RPMI7951 (cell line): Measurements from ENCODE around the gene USH2A. TPM values are rescaled to one million over a fixed set of nuclear protein-coding genes. Genes with fewer than 3 reads are reported as not detected.

Source experiments
- DNase-seq: peaks from one replicate; pipeline ENCODE4 v3.0.0-alpha.2; 2012; ENCODE audit warnings: low read depth
- total RNA-seq: library from RNA; depleted of rRNA; stranded (reverse); fragments of >200 nt; shearing (Covaris generic); gene quantifications from 2 replicates; pipeline ENCODE4 v1.2.3, GENCODE V29; 2014

Gene USH2A
- total RNA-seq, 1 experiment from 2014 or later = under 0.01 TPM

GRCh38 chr1:215717677-215718426 is 705.4 kb downstream of the USH2A start:
- DNase-seq = no peak

DNA sequence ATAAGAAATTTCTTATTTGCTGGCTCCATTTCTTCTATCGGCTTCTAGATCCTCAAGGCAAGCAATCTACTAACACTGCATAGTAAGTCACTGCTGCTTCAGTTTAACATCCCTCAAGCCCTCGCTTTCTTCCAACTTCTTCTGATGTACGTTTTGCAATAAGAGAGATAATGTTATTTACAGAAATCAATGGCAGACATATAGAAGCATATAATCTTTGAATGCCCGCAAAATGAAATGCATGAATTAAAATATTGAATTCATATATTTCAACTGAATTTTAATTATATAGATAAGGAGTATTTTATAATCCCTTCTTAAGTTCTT is 712.4 kb downstream of the USH2A start:
- no peak for DNase-seq

GRCh38 chr1:215710036-215710898 is 713.0 kb downstream of the USH2A start:
- peak; percentile 11 for DNase-seq

DNA sequence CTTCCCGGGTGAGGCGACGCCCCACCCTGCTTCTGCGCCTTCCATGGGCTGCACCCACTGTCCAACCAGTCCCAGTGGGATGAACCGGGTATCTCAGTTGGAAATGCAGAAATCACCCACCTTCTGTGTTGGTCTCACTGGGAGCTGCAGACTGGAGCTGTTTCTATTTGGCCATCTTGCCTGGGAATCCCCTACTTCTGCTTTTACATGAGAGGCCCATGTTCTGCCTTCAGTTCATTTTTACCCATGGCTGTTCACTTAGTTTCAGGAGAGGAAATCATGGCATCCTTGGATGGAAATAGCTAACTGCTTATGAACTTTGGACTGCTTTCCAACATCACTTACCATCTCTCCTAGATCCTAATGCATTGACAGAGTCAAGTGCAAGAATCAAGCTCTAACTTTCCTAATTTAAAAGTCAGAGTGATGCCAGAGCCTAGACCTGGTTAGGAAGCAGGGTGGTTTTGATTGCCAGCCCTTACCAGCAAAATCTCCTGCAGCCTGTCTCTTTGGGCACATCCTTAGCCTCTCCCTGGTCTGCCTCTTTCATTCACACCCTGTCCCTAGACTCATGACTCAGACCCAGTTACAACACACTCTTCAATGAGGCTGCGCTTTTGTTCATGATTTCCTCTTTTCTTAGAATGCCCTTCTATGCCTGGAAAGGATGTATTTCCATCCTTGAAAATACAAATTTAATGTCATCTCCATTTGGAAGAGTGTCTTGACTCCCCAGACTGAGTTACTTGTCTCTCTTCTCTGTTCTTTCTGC is 719.0 kb downstream of the USH2A start:
- no peak for DNase-seq

GRCh38 chr1:215682232-215682631 is 741.0 kb downstream of the USH2A start:
- no peak for DNase-seq

GRCh38 chr1:215681041-215681440 is 742.2 kb downstream of the USH2A start:
- DNase-seq = no peak

- DNase-seq = no peak
Measured at GRCh38 chr1:215679231-215679630, 744.0 kb downstream of the USH2A start.

- DNase-seq = no peak
Measured at GRCh38 chr1:215677112-215677511, 746.1 kb downstream of the USH2A start.

DNA sequence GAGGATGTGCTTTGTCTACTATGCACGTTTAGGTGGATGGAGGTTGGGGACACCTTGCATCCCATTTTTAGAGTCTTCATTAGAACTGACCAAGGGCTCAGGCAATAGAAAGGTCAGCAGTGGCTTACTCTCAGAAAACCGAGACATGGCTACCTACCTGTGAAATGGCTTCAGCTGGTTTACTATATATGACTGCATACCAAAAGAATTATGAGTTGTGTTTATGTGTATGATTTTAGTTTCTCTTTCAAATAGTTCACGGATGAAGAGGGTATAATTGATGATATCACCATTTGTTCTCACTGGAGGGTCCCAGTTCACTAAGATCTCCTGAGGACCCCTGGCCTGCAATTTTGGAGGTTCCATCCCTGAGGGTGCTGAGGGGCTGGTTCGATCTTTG is 749.3 kb downstream of the USH2A start:
- no peak for DNase-seq

- DNase-seq = no peak
Measured at GRCh38 chr1:215672482-215672881, 750.8 kb downstream of the USH2A start.

- no peak for DNase-seq
Measured at GRCh38 chr1:215669806-215670491, 753.3 kb downstream of the USH2A start.

GRCh38 chr1:215667761-215668160 is 755.5 kb downstream of the USH2A start:
- no peak for DNase-seq

GRCh38 chr1:215665215-215665614 is 758.0 kb downstream of the USH2A start:
- DNase-seq = peak; percentile 24

GRCh38 chr1:215661033-215661432 is 762.2 kb downstream of the USH2A start:
- no peak for DNase-seq

DNA sequence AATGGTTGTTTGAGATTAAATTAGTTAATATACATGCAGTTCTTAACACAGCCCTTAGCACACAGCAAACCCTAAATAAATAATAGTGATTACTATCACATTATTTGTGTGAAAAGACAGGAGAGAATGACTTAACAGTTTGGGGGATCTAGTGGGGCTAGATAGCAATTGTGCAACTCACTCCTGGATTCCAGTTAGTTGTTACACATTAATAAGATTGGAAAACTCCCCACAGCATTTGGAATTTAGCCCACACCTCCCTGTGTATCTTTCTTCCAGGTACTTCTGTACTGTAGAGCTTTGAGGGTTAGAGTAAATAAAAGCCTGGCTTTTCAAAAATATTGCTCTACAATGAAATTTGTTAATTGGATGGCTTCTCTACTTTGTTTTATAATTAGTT is 763.0 kb downstream of the USH2A start:
- no peak for DNase-seq

DNA sequence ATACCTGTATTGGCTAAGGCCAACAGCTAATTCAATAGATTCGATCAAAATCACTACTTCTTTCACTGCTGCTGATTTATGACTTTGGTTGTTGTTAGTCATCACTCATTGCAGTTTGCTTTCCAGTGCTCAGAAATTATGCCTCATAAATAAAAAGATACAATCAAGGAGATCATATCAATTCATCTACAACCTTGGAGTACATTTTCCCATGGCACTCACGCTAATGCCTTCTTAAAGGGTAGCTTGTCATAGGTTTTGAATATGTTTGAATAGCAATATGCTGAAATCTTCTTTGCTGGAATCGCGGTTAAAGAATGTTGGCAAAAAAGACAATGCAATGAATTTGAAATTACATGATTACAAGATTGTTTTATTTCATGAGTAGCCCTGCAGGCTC is 766.2 kb downstream of the USH2A start:
- DNase-seq = no peak

DNA sequence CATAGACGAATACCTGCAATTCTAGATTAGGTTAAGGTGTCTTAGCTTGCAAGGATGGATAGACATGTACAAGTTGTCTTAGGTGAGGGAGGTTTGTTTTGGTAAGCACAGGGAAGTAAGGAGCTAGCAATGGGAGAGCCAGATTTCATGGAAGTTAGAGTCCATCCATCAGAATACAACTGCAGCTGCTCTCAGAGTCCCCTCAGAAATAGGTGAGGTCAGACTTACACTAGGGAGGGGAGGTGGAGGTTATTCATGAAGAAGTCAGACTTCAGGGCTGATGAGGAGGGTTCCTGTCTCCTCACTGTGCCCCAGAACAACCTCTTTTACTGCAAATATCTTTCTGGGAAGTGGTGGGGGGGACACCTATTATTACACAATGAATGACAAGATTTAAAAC is 770.9 kb downstream of the USH2A start:
- DNase-seq = no peak

DNA sequence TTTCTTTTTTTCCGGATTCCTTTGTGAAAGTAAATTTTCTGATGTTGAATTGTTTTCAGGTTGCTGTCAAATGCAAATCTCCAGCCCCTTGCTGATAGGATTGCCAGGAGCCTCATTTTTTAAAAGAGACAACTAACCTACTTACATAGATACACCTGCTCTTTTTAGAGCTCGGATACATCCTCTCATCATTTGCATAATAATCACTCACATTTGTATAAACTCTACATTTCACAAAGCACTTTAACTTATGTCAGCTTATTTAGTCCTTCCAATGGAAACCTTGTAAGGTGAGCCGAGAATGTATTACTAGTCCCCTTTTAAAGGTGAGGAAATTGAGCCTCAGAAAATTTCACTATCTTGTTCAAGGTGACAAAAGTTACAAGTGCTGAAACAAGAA is 771.4 kb downstream of the USH2A start:
- DNase-seq = no peak

DNA sequence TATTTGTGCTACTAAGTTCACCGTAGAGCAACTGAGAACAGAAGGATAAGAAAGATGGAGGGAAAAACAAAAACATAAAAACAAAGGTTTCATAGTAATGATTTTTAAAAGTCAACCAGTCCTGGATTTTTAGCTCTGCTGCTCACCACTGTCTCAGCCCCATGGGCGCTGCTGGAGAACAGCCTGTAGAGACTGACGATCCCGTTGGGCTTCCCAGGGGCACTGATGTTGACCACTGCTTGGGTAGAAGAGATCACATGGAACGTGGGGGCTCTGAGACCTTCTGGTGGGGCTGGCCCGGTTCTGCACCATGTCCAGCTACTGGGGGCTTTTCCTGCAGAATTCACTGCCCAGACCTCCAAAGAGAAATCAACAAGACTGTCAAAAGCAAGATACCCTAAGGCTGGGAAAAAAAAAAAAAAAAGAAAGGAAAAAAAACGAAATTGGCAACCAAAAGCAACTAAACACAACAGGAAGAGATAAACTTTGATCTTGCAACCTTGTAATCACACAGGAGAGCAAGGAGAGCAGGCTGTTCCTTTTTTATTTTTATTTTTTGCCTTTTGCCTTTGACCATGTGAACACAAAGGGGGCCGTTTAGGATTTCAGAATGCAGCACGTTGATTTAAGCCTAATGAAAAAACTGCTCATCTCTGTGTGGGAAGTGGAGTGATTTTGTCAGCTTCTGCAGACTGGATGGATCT is 772.6 kb downstream of the USH2A start:
- DNase-seq = no peak

DNA sequence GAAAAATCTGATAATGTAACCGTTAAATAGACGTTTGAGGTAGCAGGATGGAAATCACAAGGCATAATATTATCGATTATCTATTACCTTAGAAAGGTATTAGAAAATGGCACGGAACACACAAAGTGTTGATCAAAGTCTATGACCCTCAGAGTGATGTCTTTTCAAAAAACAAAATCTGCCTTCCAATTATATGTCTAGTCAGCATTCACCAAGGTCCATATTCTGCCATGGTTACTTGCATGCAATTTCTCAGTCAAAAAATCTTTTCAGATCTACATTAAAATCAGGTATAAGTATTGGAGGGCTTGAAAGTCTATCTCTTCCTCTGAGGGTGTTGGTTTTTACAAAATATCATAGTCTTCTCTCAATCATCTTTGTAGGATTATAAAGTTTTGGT is 774.3 kb downstream of the USH2A start:
- DNase-seq = no peak

- no peak for DNase-seq
Measured at GRCh38 chr1:215647738-215648137, 775.5 kb downstream of the USH2A start.
